SU-DHL-6 (cell line): ENCODE results near the gene TRIM24.

Experiments used
- H2AFZ ChIP-seq: fragments of 200-600 bp; sonication (generic); 2 replicates; pipeline ENCODE4 v1.6.1; 2014; ENCODE audit warnings: low read depth, mild to moderate bottlenecking, moderate library complexity, mixed read lengths, antibody characterized with exemption, low read length; ENCODE audit not compliant: severe bottlenecking
- H3F3A ChIP-seq: fragments of 200-600 bp; shearing (Covaris generic); 2 replicates; pipeline ENCODE4 v1.6.0; 2016; ENCODE audit warnings: antibody characterized with exemption, mild to moderate bottlenecking; ENCODE audit not compliant: insufficient read depth
- H3K27ac ChIP-seq: fragments of 200-600 bp; sonication (generic); 2 replicates; pipeline ENCODE4 v1.5.1; 2016; ENCODE audit warnings: low read depth, mild to moderate bottlenecking, low read length, moderate library complexity, mixed read lengths
- H3K27me3 ChIP-seq: fragments of 200-600 bp; sonication (generic), shearing (Covaris generic); 2 replicates; pipeline ENCODE4 v1.6.0; 2014; ENCODE audit warnings: mild to moderate bottlenecking, low read length
- H3K36me3 ChIP-seq: fragments of 200-600 bp; sonication (generic); 2 replicates; pipeline ENCODE4 v1.6.1; 2014; ENCODE audit warnings: mild to moderate bottlenecking, low read length, mixed read lengths
- H3K4me2 ChIP-seq: fragments of 300-600, 200-600 bp; shearing (Covaris generic), sonication (generic); 2 replicates; pipeline ENCODE4 v1.6.0; 2014; ENCODE audit warnings: low read length, low read depth, mild to moderate bottlenecking; ENCODE audit not compliant: poor library complexity, severe bottlenecking
- H3K4me3 ChIP-seq: fragments of 200-600 bp; sonication (generic); 2 replicates; pipeline ENCODE4 v1.5.1; 2014; ENCODE audit warnings: antibody characterized with exemption, low read length, mild to moderate bottlenecking, mixed read lengths; ENCODE audit not compliant: insufficient read depth, poor library complexity, severe bottlenecking
- H3K79me2 ChIP-seq: fragments of 200-600 bp; sonication (generic); 2 replicates; pipeline ENCODE4 v1.6.1; 2014; ENCODE audit warnings: mild to moderate bottlenecking, low read length, moderate library complexity; ENCODE audit not compliant: insufficient read depth
- H3K9ac ChIP-seq: fragments of 200-600 bp; sonication (generic); 2 replicates; pipeline ENCODE4 v1.7.0; 2014; ENCODE audit warnings: mild to moderate bottlenecking, low read length
- H3K9me2 ChIP-seq: fragments of 200-600 bp; sonication (generic); replicated peaks from 2 replicates; pipeline ENCODE4 v1.6.1; 2014; ENCODE audit warnings: low read length; ENCODE audit not compliant: insufficient read depth
- H3K9me3 ChIP-seq: fragments of 200-600 bp; sonication (generic); 2 replicates; pipeline ENCODE4 v1.6.1; 2014; ENCODE audit warnings: low read length, mixed read lengths; ENCODE audit not compliant: insufficient read depth
- H4K20me1 ChIP-seq: fragments of 200-600 bp; sonication (generic); 2 replicates; pipeline ENCODE4 v1.6.1; 2014; ENCODE audit warnings: low read depth, mild to moderate bottlenecking, antibody characterized with exemption, low read length, moderate library complexity, mixed read lengths
- CTCF ChIP-seq: fragments of 200-600 bp; sonication (generic); IDR thresholded peaks from one replicate; pipeline ENCODE4 v1.5.1; 2017; ENCODE audit warnings: antibody characterized with exemption, mild to moderate bottlenecking, low read length, moderate library complexity; ENCODE audit not compliant: insufficient read depth, poor library complexity, severe bottlenecking
- EZH2phosphoT487 ChIP-seq: fragments of 200-600 bp; sonication (generic), shearing (Covaris generic); conservative IDR thresholded peaks from 2 replicates; pipeline ENCODE4 v1.6.1; 2018; ENCODE audit warnings: mild to moderate bottlenecking, antibody characterized with exemption, low read length, moderate library complexity, mixed read lengths

Gene TRIM24

GRCh38 chr7:138568655-138569054, 108.6 kb downstream of the TRIM24 start:
- peaks cover 12% of the 10 kb centered on the region for H3K9me3 ChIP-seq

GRCh38 chr7:138569418-138569817, 109.4 kb downstream of the TRIM24 start:
- Histone ChIP-seq H3K27me3 (no peaks in the 10 kb centered on the region), H3K9me2 (no peaks in the 10 kb centered on the region), H4K20me1 (no peaks in the 10 kb centered on the region), H2AFZ (no peak overlapping the region), H3K4me3 (no peak overlapping the region), H3K27ac (no peak overlapping the region), H3K79me2 (no peaks in the 10 kb centered on the region), H3K36me3 (peaks cover 60% of the 10 kb centered on the region), H3F3A (no peaks in the 10 kb centered on the region), H3K9me3 (peaks cover 12% of the 10 kb centered on the region), H3K9ac (no peak overlapping the region), H3K4me2 (no peak overlapping the region)
- no peak for TF ChIP-seq CTCF
- TF ChIP-seq EZH2phosphoT487, result no peak

More at GRCh38 chr7:138568655-138569054, 108.6 kb downstream of the TRIM24 start:
- H2AFZ ChIP-seq, result no peak overlapping the region
- no peak overlapping the region for H3K9ac ChIP-seq
- TF ChIP-seq EZH2phosphoT487 (no peak), CTCF (no peak)
- H3K27ac ChIP-seq, result no peak overlapping the region
- no peaks in the 10 kb centered on the region for H4K20me1 ChIP-seq
- no peaks in the 10 kb centered on the region for H3K79me2 ChIP-seq
- H3F3A ChIP-seq, result no peaks in the 10 kb centered on the region
- no peaks in the 10 kb centered on the region for H3K27me3 ChIP-seq
- H3K9me2 ChIP-seq, result no peaks in the 10 kb centered on the region
- no peak overlapping the region for H3K4me2 ChIP-seq
- H3K4me3 ChIP-seq, result no peak overlapping the region
- peaks cover 59% of the 10 kb centered on the region for H3K36me3 ChIP-seq

- no peak overlapping the region for H3K4me2 ChIP-seq
- no peak overlapping the region for H3K27ac ChIP-seq
- no peak for TF ChIP-seq EZH2phosphoT487
- no peak for TF ChIP-seq CTCF
- H3K4me3 ChIP-seq, result no peak overlapping the region
- H3K79me2 ChIP-seq, result no peaks in the 10 kb centered on the region
- no peak overlapping the region for H2AFZ ChIP-seq
- no peaks in the 10 kb centered on the region for H3F3A ChIP-seq
- no peaks in the 10 kb centered on the region for H3K9me2 ChIP-seq
- no peak overlapping the region for H3K9ac ChIP-seq
- no peaks in the 10 kb centered on the region for H4K20me1 ChIP-seq
- no peaks in the 10 kb centered on the region for H3K27me3 ChIP-seq
- H3K36me3 ChIP-seq, result peaks cover 49% of the 10 kb centered on the region
- H3K9me3 ChIP-seq, result peaks cover 2% of the 10 kb centered on the region; the same call in 1 of the 2 replicates
These were observed 110.7 kb downstream of the TRIM24 start for GRCh38 chr7:138570715-138571114.
